ENCODE measurements around the gene INTS7.
"Not testable (repeated sequence)": the region's sequence is repeated elsewhere in the genome, so short reads cannot be mapped to it uniquely, and the experiment has no call there.

INTS7 gene

DNA sequence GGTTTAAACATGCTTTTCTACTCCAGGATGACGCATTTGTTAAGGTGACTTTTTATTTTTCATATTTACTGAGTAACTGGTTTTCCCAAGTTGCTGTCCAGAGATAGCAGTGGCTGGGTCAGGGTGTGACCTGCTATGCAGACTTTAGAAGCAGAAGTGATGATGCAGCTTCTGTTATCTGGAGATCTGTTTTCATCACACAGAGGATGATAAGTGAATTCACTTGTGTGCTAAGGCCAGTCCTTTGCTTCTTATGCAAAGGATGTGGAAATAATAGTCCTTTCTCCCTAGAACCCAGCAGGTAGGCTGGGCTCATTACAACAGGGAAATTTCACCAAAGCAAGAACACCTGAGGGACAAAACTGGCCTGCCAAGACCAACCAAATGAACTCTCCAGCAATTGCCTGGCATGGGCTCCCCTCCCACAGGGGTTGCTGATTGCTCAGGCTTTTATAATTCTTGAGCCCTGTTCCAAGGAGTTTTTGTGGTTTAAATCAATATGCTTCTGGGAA lies 107.0 kb downstream of the INTS7 start:
- Histone ChIP-seq H3K4me3 (ENCODE audit: low read length) (no peak overlapping the region), H3K4me2 (ENCODE audit: low read length) (no peak overlapping the region), H3K9me3 (replicated peaks; ENCODE audit: low read length) (no peaks in the 10 kb centered on the region), H3K9ac (ENCODE audit: low read depth, low read length) (no peak overlapping the region), H3K27me3 (ENCODE audit: control insufficient read depth, insufficient read depth, low read length) (peaks cover 2% of the 10 kb centered on the region), H3K4me1 (ENCODE audit: control insufficient read depth, insufficient read depth, low read length) (no peaks in the 10 kb centered on the region), H3K36me3 (ENCODE audit: insufficient read depth, low read length) (no peaks in the 10 kb centered on the region)

DNA sequence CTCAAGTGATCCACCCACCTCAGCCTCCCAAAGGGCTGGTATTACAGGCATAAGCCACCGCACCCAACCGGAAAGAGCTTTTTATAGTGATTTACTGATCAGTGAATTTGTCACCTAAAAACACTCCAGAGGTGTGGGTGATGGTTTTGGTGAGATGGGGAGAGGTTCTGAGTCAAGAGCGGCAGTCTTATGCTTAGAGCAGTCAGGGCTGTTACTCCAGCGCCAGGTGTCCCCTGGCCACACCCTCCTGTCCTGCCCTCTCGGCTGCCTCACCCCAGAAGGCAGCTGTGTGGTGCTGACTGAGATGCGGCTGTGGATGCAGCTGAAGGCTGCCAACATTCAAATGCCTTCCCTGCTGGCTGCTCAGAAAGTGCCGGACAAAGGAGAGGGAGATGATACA lies 110.3 kb downstream of the INTS7 start:
- H3K4me2 ChIP-seq (ENCODE audit: low read length) = no peak overlapping the region
- H3K9me3 ChIP-seq (replicated peaks; ENCODE audit: low read length) = no peaks in the 10 kb centered on the region
- no peak overlapping the region for H3K9ac ChIP-seq (ENCODE audit: low read depth, low read length)
- H3K36me3 ChIP-seq (ENCODE audit: insufficient read depth, low read length) = no peaks in the 10 kb centered on the region
- H3K4me3 ChIP-seq (ENCODE audit: low read length) = no peak overlapping the region
- peaks cover 3% of the 10 kb centered on the region for H3K27me3 ChIP-seq (ENCODE audit: control insufficient read depth, insufficient read depth, low read length)
- peaks cover 9% of the 10 kb centered on the region for H3K4me1 ChIP-seq (ENCODE audit: control insufficient read depth, insufficient read depth, low read length)

DNA sequence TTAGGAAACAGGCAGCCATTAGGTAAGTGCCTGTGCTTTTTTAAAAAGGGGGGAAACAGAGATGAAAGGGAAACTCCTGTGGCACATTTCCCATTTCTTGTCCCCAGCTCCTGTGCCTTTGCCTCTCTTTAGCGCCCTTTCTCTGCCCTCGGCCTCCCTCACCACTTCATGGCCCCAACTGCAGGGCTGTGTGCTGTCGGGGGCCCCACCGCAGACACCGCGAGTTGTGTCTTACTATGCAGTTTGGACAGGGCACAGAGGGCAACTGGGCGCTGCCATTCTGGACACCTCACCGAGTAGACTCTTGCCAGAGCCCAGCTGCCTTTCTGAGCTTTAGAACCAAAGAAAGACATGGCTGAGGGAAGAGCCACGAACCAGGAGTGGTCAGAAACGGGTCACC lies 111.1 kb downstream of the INTS7 start:
- H3K9me3 ChIP-seq (replicated peaks; ENCODE audit: low read length) = no peaks in the 10 kb centered on the region
- H3K27me3 ChIP-seq (ENCODE audit: control insufficient read depth, insufficient read depth, low read length) = peaks cover 3% of the 10 kb centered on the region
- H3K4me1 ChIP-seq (ENCODE audit: control insufficient read depth, insufficient read depth, low read length) = peaks cover 17% of the 10 kb centered on the region

DNA sequence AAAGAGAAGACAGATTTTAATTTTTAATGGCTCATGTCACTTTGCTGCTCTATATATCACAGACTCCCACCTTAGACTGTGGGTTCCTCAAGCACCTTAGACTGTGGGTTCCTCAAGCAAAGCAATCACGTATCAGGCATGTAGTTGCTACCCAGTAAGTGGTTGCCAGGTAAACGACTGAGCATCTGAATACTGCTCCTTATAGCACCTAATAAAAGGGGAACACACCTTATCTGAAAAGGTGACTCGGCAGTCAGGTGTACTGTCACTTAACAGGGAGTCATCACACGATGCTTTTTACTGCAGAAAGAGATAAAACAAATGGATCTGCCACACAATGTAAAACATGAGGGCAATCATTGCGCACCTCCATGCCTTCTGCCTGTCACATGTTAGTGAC lies 112.3 kb downstream of the INTS7 start:
- peaks cover 3% of the 10 kb centered on the region for H3K27me3 ChIP-seq (ENCODE audit: control insufficient read depth, insufficient read depth, low read length)
- no peaks in the 10 kb centered on the region for H3K9me3 ChIP-seq (replicated peaks; ENCODE audit: low read length)
- H3K4me3 ChIP-seq (ENCODE audit: low read length) = no peak overlapping the region
- peaks cover 26% of the 10 kb centered on the region for H3K4me1 ChIP-seq (ENCODE audit: control insufficient read depth, insufficient read depth, low read length)
- H3K9ac ChIP-seq (ENCODE audit: low read depth, low read length) = no peak overlapping the region
- H3K36me3 ChIP-seq (ENCODE audit: insufficient read depth, low read length) = no peaks in the 10 kb centered on the region
- H3K4me2 ChIP-seq (ENCODE audit: low read length) = no peak overlapping the region

More for the DNA sequence above, 111.1 kb downstream of the INTS7 start:
- H3K36me3 ChIP-seq (ENCODE audit: insufficient read depth, low read length) = no peaks in the 10 kb centered on the region
- H3K4me2 ChIP-seq (ENCODE audit: low read length) = no peak overlapping the region
- H3K9ac ChIP-seq (ENCODE audit: low read depth, low read length) = no peak overlapping the region
- H3K4me3 ChIP-seq (ENCODE audit: low read length) = no peak overlapping the region

DNA sequence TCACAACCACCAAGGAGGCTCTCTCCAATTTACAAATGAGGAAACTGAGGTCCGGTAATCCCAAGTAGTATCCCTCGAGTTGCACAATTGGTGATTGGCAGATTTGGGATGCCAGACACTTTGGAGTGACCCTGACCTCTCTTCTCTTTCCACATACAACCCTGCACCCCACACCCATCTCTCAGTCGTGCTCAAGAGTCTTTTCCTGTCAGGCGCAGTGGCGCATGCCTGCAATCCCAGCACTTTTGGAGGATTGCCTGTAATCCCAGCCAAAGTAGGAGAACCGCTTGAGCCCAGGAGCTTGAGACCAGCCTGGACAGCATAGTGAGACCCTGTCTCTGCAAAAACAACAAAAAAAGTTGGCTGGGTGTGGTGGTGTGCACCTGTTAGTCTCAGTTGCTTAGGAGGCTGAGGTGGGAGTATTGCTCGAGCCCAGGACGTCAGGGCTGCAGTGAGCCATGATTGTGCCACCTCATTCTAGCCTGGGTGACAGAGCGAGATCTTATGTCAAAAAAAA lies 113.7 kb downstream of the INTS7 start:
- Histone ChIP-seq H3K36me3 (ENCODE audit: insufficient read depth, low read length) (no peaks in the 10 kb centered on the region), H3K9ac (ENCODE audit: low read depth, low read length) (no peak overlapping the region), H3K4me1 (ENCODE audit: control insufficient read depth, insufficient read depth, low read length) (peaks cover 35% of the 10 kb centered on the region), H3K4me2 (ENCODE audit: low read length) (no peak overlapping the region), H3K4me3 (ENCODE audit: low read length) (no peak overlapping the region), H3K9me3 (replicated peaks; ENCODE audit: low read length) (no peaks in the 10 kb centered on the region), H3K27me3 (ENCODE audit: control insufficient read depth, insufficient read depth, low read length) (peaks cover 3% of the 10 kb centered on the region)

DNA sequence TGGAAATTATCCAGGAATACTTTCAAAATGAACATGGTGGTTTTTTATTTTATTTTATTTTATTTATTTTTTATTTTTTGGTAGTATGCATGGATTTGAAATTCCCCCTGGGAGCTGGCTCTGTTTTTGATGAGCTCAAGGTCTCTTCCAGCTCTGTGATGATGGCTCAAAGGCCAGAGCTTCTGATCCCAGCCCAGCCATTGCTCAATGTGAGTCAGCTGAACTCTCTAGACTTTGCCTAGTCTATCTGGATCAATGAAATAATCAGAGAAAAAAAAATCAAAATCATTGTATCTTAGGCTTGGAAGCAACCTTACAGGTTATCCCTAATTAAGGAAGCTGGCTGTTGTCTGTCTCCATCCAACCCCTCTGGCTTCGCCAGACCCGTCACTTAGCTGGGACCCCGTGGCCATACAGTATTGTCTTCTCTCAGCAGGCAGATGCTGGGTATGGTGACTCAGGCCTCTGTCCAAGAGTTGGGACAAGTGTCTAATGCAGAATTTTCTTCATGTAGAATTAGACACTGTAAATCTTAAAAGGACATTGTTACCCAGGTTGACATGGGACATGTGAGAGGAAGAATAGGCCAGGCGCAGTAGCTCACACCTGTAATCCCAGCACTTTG lies 114.6 kb downstream of the INTS7 start:
- Histone ChIP-seq H3K9ac (ENCODE audit: low read depth, low read length) (no peak overlapping the region), H3K9me3 (replicated peaks; ENCODE audit: low read length) (no peaks in the 10 kb centered on the region), H3K4me3 (ENCODE audit: low read length) (no peak overlapping the region), H3K4me2 (ENCODE audit: low read length) (peak overlapping the region; percentile 35), H3K27me3 (ENCODE audit: control insufficient read depth, insufficient read depth, low read length) (peaks cover 8% of the 10 kb centered on the region), H3K4me1 (ENCODE audit: control insufficient read depth, insufficient read depth, low read length) (peaks cover 35% of the 10 kb centered on the region), H3K36me3 (ENCODE audit: insufficient read depth, low read length) (no peaks in the 10 kb centered on the region)

DNA sequence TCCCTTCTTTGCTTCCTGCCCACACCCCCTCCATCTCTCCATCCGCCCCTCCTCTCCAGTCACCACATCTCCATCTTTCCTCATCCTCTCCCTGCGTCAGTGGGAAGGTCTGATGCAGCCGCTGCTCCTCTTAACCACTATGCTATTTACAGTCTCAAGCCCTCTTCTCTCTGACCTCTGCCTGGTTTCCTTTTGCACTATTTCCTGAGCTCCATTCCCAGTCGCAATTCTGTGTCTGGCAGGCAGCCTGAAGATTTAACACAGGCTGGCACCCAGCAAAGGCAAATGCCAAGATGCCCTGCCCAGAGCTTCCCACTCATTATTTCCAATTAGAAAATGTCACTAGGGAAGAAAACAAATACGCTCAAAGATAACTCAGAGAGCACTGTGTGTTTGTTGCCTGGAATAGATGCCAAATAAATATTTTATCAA lies 115.2 kb downstream of the INTS7 start:
- no peak overlapping the region for H3K9ac ChIP-seq (ENCODE audit: low read depth, low read length)
- no peak overlapping the region for H3K4me3 ChIP-seq (ENCODE audit: low read length)
- H3K36me3 ChIP-seq (ENCODE audit: insufficient read depth, low read length) = no peaks in the 10 kb centered on the region
- peak overlapping the region; percentile 35 for H3K4me2 ChIP-seq (ENCODE audit: low read length)
- H3K4me1 ChIP-seq (ENCODE audit: control insufficient read depth, insufficient read depth, low read length) = peaks cover 35% of the 10 kb centered on the region
- no peaks in the 10 kb centered on the region for H3K9me3 ChIP-seq (replicated peaks; ENCODE audit: low read length)
- peaks cover 14% of the 10 kb centered on the region for H3K27me3 ChIP-seq (ENCODE audit: control insufficient read depth, insufficient read depth, low read length)

DNA sequence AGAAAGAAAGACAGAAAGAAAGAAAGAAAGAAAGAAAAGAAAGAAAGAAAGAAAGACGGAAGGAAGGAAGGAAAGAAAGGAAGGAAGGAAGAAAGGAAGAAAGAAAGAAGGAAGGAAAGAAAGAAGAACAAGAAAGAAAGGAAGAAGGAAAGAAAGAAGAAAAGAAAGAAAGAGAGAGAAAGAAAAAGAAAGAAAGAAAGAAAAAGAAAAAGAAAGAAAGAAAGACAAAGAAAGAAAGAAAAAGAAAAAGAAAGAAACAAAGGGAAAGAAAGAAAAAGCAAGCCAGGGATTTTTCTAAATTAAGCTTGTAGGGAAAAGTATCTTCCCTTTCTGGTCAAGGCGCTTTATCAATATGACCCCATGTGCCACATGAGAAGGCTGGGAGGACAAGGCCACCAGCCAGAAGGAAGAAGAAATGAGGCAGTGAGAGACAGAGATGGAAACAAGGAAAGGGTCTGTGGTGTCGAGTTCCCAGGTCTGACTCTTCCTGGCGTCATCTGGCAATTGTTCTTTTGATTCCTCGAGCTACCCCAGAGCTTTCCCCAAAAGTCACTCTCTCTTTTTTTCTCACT lies 116.4 kb downstream of the INTS7 start:
- Histone ChIP-seq H3K9me3 (replicated peaks; ENCODE audit: low read length) (no peaks in the 10 kb centered on the region), H3K4me3 (ENCODE audit: low read length) (no peak overlapping the region), H3K4me2 (ENCODE audit: low read length) (no peak overlapping the region)

DNA sequence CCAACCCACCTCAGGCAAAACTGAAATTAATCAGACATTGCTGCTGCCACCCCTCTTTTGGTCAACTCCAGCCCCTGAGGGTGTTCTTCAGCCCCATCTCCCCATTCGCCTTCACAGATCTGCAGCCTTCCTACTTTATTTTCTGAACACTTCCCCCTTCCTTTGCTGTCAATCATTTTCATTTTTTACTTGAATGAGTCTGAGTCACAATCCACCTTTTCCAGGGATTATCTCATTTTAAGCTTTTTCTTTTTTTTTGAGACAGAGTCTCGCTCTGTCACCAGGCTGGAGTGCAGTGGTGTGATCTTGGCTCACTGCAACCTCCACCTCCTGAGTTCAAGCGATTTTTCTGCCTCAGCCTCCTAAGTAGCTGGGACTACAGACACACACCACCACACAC lies 118.9 kb downstream of the INTS7 start:
- not testable (repeated sequence) for H3K36me3 ChIP-seq (ENCODE audit: insufficient read depth, low read length); H3K4me3 ChIP-seq (ENCODE audit: low read length); H3K4me2 ChIP-seq (ENCODE audit: low read length); H3K9ac ChIP-seq (ENCODE audit: low read depth, low read length); H3K9me3 ChIP-seq (replicated peaks; ENCODE audit: low read length)
- Histone ChIP-seq H3K27me3 (ENCODE audit: control insufficient read depth, insufficient read depth, low read length) (peaks cover 21% of the 10 kb centered on the region), H3K4me1 (ENCODE audit: control insufficient read depth, insufficient read depth, low read length) (peaks cover 41% of the 10 kb centered on the region)

More for the DNA sequence above, 116.4 kb downstream of the INTS7 start:
- Histone ChIP-seq H3K36me3 (ENCODE audit: insufficient read depth, low read length) (no peaks in the 10 kb centered on the region), H3K4me1 (ENCODE audit: control insufficient read depth, insufficient read depth, low read length) (peaks cover 35% of the 10 kb centered on the region), H3K27me3 (ENCODE audit: control insufficient read depth, insufficient read depth, low read length) (peaks cover 18% of the 10 kb centered on the region), H3K9ac (ENCODE audit: low read depth, low read length) (no peak overlapping the region)

DNA sequence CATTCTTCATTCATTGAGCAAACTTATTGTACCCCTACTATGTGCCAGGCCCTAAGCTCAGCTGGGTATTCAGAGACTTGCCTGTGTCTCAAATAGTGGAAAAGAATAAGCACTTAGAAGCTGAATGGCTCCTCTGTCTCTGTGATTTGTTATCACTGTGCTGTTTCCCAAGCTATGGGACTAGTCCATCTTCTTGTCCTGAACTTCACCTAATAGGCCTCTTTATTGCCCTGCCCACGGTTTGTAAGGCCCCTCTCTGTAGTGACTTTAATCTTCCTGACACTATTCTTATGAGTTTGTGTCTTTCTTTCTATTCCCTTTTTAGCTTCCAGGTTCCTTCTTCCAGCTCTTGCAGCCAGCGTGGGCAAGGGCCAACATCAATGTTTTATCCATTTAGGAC lies 119.4 kb downstream of the INTS7 start:
- H3K4me2 ChIP-seq (ENCODE audit: low read length) = no peak overlapping the region

DNA sequence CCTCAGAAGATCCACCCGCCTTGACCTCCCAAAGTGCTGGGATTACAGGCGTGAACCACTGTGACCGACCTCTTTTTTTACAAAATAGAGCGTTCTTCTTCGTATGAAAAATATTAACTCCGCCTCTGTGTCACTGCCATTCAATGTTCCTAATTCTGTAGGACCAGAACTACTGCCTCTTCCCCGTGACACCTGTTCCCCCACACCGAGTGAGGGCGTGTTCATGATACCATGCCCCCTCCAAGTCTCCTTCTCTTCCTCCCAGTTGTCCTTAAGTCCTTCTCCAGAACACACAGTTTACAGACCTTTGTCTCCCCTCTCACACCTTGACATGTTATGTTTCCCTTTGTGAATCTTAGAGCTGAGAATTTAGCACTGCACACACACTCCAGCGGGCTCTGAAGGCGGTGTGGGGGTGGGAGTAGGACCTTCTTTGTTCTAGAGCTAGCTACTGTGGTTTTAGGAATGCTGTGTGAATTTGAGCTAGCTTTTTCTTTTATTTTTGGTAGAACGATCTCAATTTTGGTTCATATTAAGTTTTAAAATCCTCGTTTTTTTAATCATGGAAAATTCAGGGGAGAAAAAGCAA lies 122.4 kb downstream of the INTS7 start:
- Histone ChIP-seq H3K36me3 (ENCODE audit: insufficient read depth, low read length) (no peaks in the 10 kb centered on the region), H3K9ac (ENCODE audit: low read depth, low read length) (no peak overlapping the region), H3K9me3 (replicated peaks; ENCODE audit: low read length) (no peaks in the 10 kb centered on the region), H3K4me2 (ENCODE audit: low read length) (no peak overlapping the region), H3K4me3 (ENCODE audit: low read length) (no peak overlapping the region), H3K27me3 (ENCODE audit: control insufficient read depth, insufficient read depth, low read length) (peaks cover 46% of the 10 kb centered on the region), H3K4me1 (ENCODE audit: control insufficient read depth, insufficient read depth, low read length) (peaks cover 14% of the 10 kb centered on the region)

More for the DNA sequence above, 119.4 kb downstream of the INTS7 start:
- no peaks in the 10 kb centered on the region for H3K9me3 ChIP-seq (replicated peaks; ENCODE audit: low read length)
- peaks cover 41% of the 10 kb centered on the region for H3K4me1 ChIP-seq (ENCODE audit: control insufficient read depth, insufficient read depth, low read length)
- H3K9ac ChIP-seq (ENCODE audit: low read depth, low read length) = no peak overlapping the region
- H3K4me3 ChIP-seq (ENCODE audit: low read length) = no peak overlapping the region
- no peaks in the 10 kb centered on the region for H3K36me3 ChIP-seq (ENCODE audit: insufficient read depth, low read length)
- H3K27me3 ChIP-seq (ENCODE audit: control insufficient read depth, insufficient read depth, low read length) = peaks cover 25% of the 10 kb centered on the region

All from skeletal muscle satellite cell (primary cell).